Keratinocyte (primary cell): ENCODE data around the gene DAPK3. TPM values are rescaled to one million over a fixed set of nuclear protein-coding genes. Genes with fewer than 3 reads are reported as not detected.
A peak's percentile ranks its signal among the peaks of the same experiment; 100 is the strongest.

ENCODE experiments used
- DNase-seq: peaks from one replicate; pipeline ENCODE4 v3.0.0-alpha.2; 2011; ENCODE audit warnings: low read depth, missing footprints, low spot score
- FAIRE-seq: peaks from 2 replicates; lab custom pipeline; 2011; peaks lifted over from hg19 to GRCh38; lab: Jason Lieb, UNC
- H2AFZ ChIP-seq: 2 replicates; pipeline ENCODE4 v1.6.0; 2012; ENCODE audit warnings: low read length, control low read depth, inconsistent platforms; ENCODE audit not compliant: control insufficient read depth
- H3K27ac ChIP-seq: 2 replicates; pipeline ENCODE4 v1.5.1; 2011; ENCODE audit warnings: low read length; ENCODE audit not compliant: control insufficient read depth, insufficient read depth
- H3K27me3 ChIP-seq: 3 replicates; pipeline ENCODE4 v1.6.0; 2011; ENCODE audit warnings: low read length; ENCODE audit not compliant: control insufficient read depth, insufficient read depth; ENCODE audit errors: extremely low read depth
- H3K36me3 ChIP-seq, 2 experiments: 2 replicates in 1 of 2; 3 replicates in 1 of 2; pipeline ENCODE4 v1.5.1; 2011; ENCODE audit warnings: low read length in 2 of 2, mild to moderate bottlenecking in 1 of 2; ENCODE audit not compliant: control insufficient read depth in 2 of 2, insufficient read depth in 2 of 2; ENCODE audit errors: extremely low read depth in 1 of 2
- H3K4me1 ChIP-seq: 3 replicates; pipeline ENCODE4 v1.5.1; 2011; ENCODE audit warnings: low read length; ENCODE audit not compliant: control insufficient read depth, insufficient read depth; ENCODE audit errors: extremely low read depth
- H3K4me2 ChIP-seq: 3 replicates; pipeline ENCODE4 v1.6.0; 2011; ENCODE audit warnings: low read depth, low read length; ENCODE audit not compliant: control insufficient read depth, insufficient read depth; ENCODE audit errors: extremely low read depth
- H3K4me3 ChIP-seq, 3 experiments: fragments of 200-600 bp in 1 of 3; sonication (generic) in 1 of 3; 2 replicates in 2 of 3; 3 replicates in 1 of 3; pipeline ENCODE4 v1.5.1; 2011 to 2016; ENCODE audit warnings: low read length in 3 of 3, mild to moderate bottlenecking in 3 of 3, control low read depth in 2 of 3, inconsistent platforms in 1 of 3, low read depth in 1 of 3, mixed read lengths in 1 of 3, mixed run types in 1 of 3, moderate library complexity in 1 of 3; ENCODE audit not compliant: control insufficient read depth in 2 of 3, insufficient read depth in 2 of 3; ENCODE audit errors: extremely low read depth in 1 of 3
- H3K79me2 ChIP-seq: 2 replicates; pipeline ENCODE4 v1.6.0; 2012; ENCODE audit warnings: low read length; ENCODE audit not compliant: control insufficient read depth, insufficient read depth
- H3K9ac ChIP-seq: 3 replicates; pipeline ENCODE4 v1.6.0; 2011; ENCODE audit warnings: low read length; ENCODE audit not compliant: control insufficient read depth, insufficient read depth; ENCODE audit errors: extremely low read depth
- H3K9me1 ChIP-seq: 3 replicates; pipeline ENCODE4 v1.6.0; 2011; ENCODE audit warnings: low read length; ENCODE audit not compliant: control insufficient read depth, insufficient read depth; ENCODE audit errors: extremely low read depth
- H3K9me3 ChIP-seq: 2 replicates; pipeline ENCODE4 v1.5.1; 2012; ENCODE audit warnings: low read depth, low read length; ENCODE audit not compliant: control insufficient read depth
- H4K20me1 ChIP-seq: 3 replicates; pipeline ENCODE4 v1.6.0; 2011; ENCODE audit warnings: low read length; ENCODE audit not compliant: control insufficient read depth, insufficient read depth; ENCODE audit errors: extremely low read depth
- EZH2 ChIP-seq: IDR thresholded peaks from one replicate; pipeline ENCODE4 v1.6.1; 2012; ENCODE audit warnings: inconsistent platforms, mild to moderate bottlenecking, low read length, moderate library complexity
- dilution Hi-C: fragments of 300-500 bp; cut with MboI; formaldehyde crosslinking; loops from one replicate; pipeline ENCODE4 v1.7.0; 2020; ENCODE audit warnings: low sequenced_read_pairs; ENCODE audit not compliant: extremely low pct_ligation_motif_present
- polyA plus RNA-seq, 5 experiments: library from polyadenylated mRNA; depleted of rRNA in 3 of 5; stranded (reverse) in 3 of 5; stranded (forward) in 1 of 5; unstranded in 1 of 5; fragments of >200 nt; gene quantifications; 1 replicate in 1 of 5; 2 replicates in 3 of 5; 3 replicates in 1 of 5; pipeline versions ENCODE4 v1.2.1 to v1.2.3, GENCODE V29; 2011 to 2012; ENCODE audit warnings: missing spikeins in 2 of 5, low read depth in 1 of 5, low replicate concordance in 1 of 5
- TF ChIP-seq, protein P1 (sequence below), 3 experiments: IDR thresholded peaks in 1 of 3; conservative IDR thresholded peaks in 1 of 3; optimal IDR thresholded peaks in 1 of 3; 2 replicates in 2 of 3; 3 replicates in 1 of 3; pipeline versions ENCODE3 to v1.5.1; 2011; ENCODE audit warnings: low read length in 3 of 3, mild to moderate bottlenecking in 3 of 3, moderate library complexity in 2 of 3, control low read depth in 1 of 3, inconsistent platforms in 1 of 3; ENCODE audit not compliant: insufficient read depth in 2 of 3; ENCODE audit errors: extremely low read depth in 1 of 3

Gene DAPK3
- polyA plus RNA-seq, 1 donor (not counting 4 experiments of a cell fraction or from before 2014, with no cell fraction given), result 57.3 TPM

DNA sequence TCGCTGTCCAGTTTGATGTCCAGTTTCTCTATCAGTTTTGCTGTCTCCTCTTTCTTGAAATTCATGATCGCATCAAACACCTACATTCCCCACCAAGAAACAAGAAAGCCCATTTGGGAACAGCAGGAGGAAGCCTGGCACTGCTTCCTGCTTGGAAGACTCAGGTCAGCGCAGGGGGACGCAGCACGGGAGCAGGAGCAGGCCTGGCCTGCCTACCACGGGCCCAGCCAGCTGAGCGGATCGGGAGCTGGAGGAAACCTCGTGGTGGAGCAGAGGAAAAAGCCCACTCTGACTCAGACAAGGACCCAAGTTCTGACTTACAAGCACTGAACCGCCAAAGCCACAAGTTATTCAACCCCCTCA is 10.5 kb upstream of the DAPK3 start:
- FAIRE-seq (no peak), DNase-seq (peak; percentile 41)
- no peak overlapping the region for H3K4me2 ChIP-seq
- TF ChIP-seq, protein P1, sequence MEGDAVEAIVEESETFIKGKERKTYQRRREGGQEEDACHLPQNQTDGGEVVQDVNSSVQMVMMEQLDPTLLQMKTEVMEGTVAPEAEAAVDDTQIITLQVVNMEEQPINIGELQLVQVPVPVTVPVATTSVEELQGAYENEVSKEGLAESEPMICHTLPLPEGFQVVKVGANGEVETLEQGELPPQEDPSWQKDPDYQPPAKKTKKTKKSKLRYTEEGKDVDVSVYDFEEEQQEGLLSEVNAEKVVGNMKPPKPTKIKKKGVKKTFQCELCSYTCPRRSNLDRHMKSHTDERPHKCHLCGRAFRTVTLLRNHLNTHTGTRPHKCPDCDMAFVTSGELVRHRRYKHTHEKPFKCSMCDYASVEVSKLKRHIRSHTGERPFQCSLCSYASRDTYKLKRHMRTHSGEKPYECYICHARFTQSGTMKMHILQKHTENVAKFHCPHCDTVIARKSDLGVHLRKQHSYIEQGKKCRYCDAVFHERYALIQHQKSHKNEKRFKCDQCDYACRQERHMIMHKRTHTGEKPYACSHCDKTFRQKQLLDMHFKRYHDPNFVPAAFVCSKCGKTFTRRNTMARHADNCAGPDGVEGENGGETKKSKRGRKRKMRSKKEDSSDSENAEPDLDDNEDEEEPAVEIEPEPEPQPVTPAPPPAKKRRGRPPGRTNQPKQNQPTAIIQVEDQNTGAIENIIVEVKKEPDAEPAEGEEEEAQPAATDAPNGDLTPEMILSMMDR (optimal IDR thresholded peaks at IDR 0.05 in 1 of 3, IDR thresholded peaks at IDR 0.05 in 1 of 3, conservative IDR thresholded peaks at IDR 0.05 in 1 of 3; ENCODE audit: extremely low read depth in 1 of 3, insufficient read depth in 2 of 3, low read length in 3 of 3), result no peak
- peaks cover 11% of the 10 kb centered on the region for H3K9me1 ChIP-seq
- no peak overlapping the region for H3K9ac ChIP-seq
- H3K4me1 ChIP-seq, result peaks cover 27% of the 10 kb centered on the region
- H3K27me3 ChIP-seq, result no peaks in the 10 kb centered on the region
- H3K9me3 ChIP-seq, result no peaks in the 10 kb centered on the region
- no peak overlapping the region for H3K27ac ChIP-seq
- H3K36me3 ChIP-seq, result peaks cover 70 to 80% of the 10 kb centered on the region in 2 experiments
- peaks cover 89% of the 10 kb centered on the region for H4K20me1 ChIP-seq
- no peak overlapping the region for H2AFZ ChIP-seq
- H3K79me2 ChIP-seq, result peaks cover 86% of the 10 kb centered on the region
- H3K4me3 ChIP-seq, result no peak overlapping the region
- dilution Hi-C loops, result no loop called here

DNA sequence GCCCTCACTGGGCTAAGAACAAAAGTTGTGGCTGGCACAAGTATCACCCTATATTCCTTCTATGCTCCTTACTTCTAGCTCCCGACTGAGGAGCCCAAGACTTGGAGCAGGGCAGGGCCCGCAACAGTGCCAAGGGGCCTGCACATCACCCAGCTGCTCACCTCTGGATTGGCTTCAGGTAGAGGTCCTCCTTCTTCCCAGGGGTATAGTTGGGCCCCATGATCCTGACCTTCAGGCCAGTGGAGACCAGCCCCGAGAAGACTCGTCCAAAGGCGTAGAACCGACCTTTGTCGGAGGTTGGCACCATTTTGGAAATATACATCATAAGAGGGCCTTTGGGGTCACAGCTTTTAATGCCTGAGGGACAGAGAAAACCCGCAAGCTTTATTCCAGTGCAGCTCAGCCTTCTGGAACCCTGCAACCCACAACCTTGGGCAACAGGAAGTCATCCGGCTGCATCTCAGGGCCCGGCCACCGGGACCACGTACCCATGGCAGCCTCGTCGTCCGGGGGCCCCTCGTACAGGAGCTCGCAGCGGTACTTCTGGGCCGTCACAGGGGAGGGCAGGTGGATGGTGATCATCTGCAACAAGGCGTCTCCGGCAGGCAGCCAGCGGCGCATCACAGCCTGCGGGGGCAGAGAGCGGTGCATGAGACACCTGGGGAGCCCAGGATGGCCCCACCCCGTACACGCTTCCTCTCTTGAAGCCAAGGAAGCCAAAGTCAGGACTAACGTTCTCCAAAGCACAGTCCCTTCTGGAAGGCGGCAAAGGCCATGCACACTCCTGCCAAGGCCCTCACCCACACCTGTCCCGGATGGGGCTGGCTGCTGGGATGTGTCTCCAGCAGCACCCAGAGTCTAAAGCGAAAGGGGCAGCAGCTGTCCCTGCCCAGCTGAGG is 9.7 kb upstream of the DAPK3 start:
- Histone ChIP-seq H3K79me2 (peaks cover 92% of the 10 kb centered on the region), H3K9me3 (no peaks in the 10 kb centered on the region), H3K27ac (no peak overlapping the region), H3K36me3 (peaks cover 75 to 87% of the 10 kb centered on the region in 2 experiments), H3K27me3 (no peaks in the 10 kb centered on the region), H3K4me3 (no peak overlapping the region), H3K9ac (peak overlapping the region; percentile 10), H4K20me1 (peaks cover 91% of the 10 kb centered on the region), H2AFZ (no peak overlapping the region), H3K4me2 (no peak overlapping the region), H3K9me1 (peaks cover 11% of the 10 kb centered on the region), H3K4me1 (peaks cover 20% of the 10 kb centered on the region)
- TF ChIP-seq EZH2, result no peak
- TF ChIP-seq, protein P1 (optimal IDR thresholded peaks at IDR 0.05 in 1 of 3, IDR thresholded peaks at IDR 0.05 in 1 of 3, conservative IDR thresholded peaks at IDR 0.05 in 1 of 3; ENCODE audit: extremely low read depth in 1 of 3, insufficient read depth in 2 of 3, low read length in 3 of 3), result no peak
- DNase-seq (peak; percentile 66), FAIRE-seq (no peak)
- dilution Hi-C loops, result no loop called here
